Measurements from ENCODE around the gene ADRB1. TPM values are rescaled to one million over a fixed set of nuclear protein-coding genes. Genes with fewer than 3 reads are reported as not detected.

Gene ADRB1
- total RNA-seq, 4 donors from 2014 or later, result 0.13 to 0.66 (median 0.18) TPM; not detected in 1

DNA sequence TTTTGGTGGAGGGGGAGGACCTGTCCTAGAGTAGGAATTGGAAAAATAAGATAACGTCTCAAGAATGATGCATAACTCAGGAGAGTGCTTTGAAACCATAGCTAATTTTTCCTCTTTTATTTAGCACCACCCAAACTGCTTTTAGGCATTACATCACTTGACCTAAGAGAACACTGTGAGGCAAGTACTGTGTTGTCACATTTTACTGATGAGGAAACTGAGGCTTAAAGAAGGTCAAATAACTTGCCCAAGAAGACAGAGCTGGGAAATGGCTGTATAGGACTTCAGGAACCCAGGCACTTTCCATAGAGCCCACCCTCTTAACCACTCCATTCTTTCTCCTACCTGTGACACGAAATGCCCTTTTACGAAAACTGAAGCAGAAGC lies 21.4 kb downstream of the ADRB1 start:
- no peaks in the 10 kb centered on the region for H3K27me3 ChIP-seq
- H3K9me3 ChIP-seq, result no peaks in the 10 kb centered on the region
- DNase-seq, result no peak
- intact Hi-C loops (cut with DNase I; ENCODE audit: low total_unique reads) (no loop called here), in situ Hi-C loops (cut with MboI; ENCODE audit: low sequenced_read_pairs in 4 of 4) (no loop called here)
- H3K4me1 ChIP-seq, result peaks cover 3 to 10% of the 10 kb centered on the region in 2 donors
- H3K4me3 ChIP-seq, result no peak overlapping the region
- TF ChIP-seq, protein P1, sequence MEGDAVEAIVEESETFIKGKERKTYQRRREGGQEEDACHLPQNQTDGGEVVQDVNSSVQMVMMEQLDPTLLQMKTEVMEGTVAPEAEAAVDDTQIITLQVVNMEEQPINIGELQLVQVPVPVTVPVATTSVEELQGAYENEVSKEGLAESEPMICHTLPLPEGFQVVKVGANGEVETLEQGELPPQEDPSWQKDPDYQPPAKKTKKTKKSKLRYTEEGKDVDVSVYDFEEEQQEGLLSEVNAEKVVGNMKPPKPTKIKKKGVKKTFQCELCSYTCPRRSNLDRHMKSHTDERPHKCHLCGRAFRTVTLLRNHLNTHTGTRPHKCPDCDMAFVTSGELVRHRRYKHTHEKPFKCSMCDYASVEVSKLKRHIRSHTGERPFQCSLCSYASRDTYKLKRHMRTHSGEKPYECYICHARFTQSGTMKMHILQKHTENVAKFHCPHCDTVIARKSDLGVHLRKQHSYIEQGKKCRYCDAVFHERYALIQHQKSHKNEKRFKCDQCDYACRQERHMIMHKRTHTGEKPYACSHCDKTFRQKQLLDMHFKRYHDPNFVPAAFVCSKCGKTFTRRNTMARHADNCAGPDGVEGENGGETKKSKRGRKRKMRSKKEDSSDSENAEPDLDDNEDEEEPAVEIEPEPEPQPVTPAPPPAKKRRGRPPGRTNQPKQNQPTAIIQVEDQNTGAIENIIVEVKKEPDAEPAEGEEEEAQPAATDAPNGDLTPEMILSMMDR (IDR thresholded peaks at IDR 0.05 in 4 of 5, conservative IDR thresholded peaks at IDR 0.05 in 1 of 5), result no peak
- TF ChIP-seq POLR2A (IDR thresholded peaks at IDR 0.05), result no peak
- peak overlapping the region in 1 of 4 donors; percentile 47 for H3K27ac ChIP-seq
- H3K36me3 ChIP-seq, result no peaks in the 10 kb centered on the region
- no peak for ATAC-seq

DNA sequence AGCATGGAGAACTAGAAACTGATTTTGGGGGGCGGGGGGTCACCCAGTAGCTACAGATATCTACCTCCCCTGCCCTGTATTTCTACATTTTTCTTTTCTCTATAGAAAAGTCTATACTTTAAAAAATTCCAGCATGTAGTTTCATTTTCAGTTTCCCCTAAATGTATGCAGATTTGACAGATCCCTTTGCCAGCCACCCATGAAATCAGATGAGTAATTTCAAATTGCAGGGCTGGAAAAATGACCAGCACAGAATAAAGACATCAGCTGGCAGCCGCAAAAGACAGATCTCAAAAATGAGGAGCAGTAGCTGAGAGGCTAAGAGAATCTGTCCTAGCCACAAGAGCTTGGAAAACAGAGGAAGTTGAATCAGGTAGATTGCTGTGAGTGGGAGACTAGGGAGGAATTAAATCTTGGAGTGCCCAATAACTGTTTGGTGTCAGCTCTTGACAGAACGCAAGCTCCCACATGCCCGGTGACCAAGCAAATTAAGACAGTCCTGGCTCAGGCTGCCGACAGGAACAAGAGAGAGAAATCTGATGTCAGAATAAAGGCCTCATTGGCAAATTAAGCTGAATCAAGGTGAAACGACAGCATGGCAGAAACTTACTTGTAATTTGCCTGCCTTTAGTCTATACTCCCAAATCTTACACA lies 24.5 kb downstream of the ADRB1 start:
- intact Hi-C loops (cut with DNase I; ENCODE audit: low total_unique reads) (no loop called here), in situ Hi-C loops (cut with MboI; ENCODE audit: low sequenced_read_pairs in 4 of 4) (no loop called here)
- ATAC-seq, result no peak
- no peak overlapping the region for H3K4me3 ChIP-seq
- no peaks in the 10 kb centered on the region for H3K36me3 ChIP-seq
- H3K4me1 ChIP-seq, result peaks cover 3 to 10% of the 10 kb centered on the region in 2 donors
- no peaks in the 10 kb centered on the region for H3K27me3 ChIP-seq
- no peak overlapping the region for H3K27ac ChIP-seq
- DNase-seq, result no peak
- H3K9me3 ChIP-seq, result no peaks in the 10 kb centered on the region
- TF ChIP-seq, protein P1 (IDR thresholded peaks at IDR 0.05 in 4 of 5, conservative IDR thresholded peaks at IDR 0.05 in 1 of 5), result no peak
- TF ChIP-seq POLR2A (IDR thresholded peaks at IDR 0.05), result no peak

DNA sequence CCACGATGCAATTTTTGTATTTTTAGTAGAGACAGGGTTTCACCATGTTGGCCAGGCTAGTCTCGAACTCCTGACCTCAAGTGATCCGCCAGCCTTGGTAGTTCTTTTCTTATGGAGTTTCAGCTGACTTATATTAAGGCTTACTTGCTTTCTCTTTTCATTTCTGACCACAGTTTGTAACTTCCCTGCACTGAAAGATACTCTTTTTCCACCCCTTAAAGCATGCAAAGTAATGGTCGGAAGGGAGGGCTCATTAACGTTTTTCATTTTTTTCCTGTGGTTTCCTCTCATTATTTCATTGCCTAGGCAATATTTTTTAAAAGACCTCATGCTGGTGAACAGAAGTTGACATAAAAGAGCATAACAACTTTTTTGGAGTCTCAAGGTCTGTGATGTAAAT lies 27.0 kb downstream of the ADRB1 start:
- intact Hi-C loops (cut with DNase I; ENCODE audit: low total_unique reads), result no loop called here
- Histone ChIP-seq H3K4me3 (no peak overlapping the region), H3K4me1 (no peaks in the 10 kb centered on the region), H3K36me3 (no peaks in the 10 kb centered on the region), H3K27me3 (no peaks in the 10 kb centered on the region), H3K27ac (no peak overlapping the region), H3K9me3 (no peaks in the 10 kb centered on the region)
- in situ Hi-C loops (cut with MboI; ENCODE audit: low sequenced_read_pairs in 4 of 4), result no loop called here
- TF ChIP-seq, protein P1 (IDR thresholded peaks at IDR 0.05 in 4 of 5, conservative IDR thresholded peaks at IDR 0.05 in 1 of 5), result no peak
- no peak for TF ChIP-seq POLR2A (IDR thresholded peaks at IDR 0.05)
- ATAC-seq (no peak), DNase-seq (no peak)

DNA sequence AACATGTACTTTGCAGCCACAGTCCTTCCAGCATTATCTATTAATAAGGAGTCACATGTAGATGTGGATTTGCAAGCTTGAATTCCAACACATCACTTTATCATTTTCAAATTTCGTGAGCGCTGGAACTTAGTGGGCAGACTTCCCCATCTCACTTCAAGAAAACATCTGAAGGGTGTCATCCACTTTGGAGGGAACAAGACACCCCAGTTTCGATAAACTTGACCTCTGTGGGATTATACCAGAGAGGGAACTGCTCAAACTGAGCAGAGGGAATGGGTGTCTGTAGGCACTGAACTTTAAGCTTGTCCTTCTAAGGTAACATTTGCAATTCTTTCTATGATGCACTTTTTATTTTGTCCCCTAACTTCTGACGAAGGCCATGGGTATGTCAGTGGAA lies 27.5 kb downstream of the ADRB1 start:
- H3K4me3 ChIP-seq, result no peak overlapping the region
- no peaks in the 10 kb centered on the region for H3K36me3 ChIP-seq
- ATAC-seq (no peak), DNase-seq (no peak)
- H3K4me1 ChIP-seq, result no peaks in the 10 kb centered on the region
- intact Hi-C loops (cut with DNase I; ENCODE audit: low total_unique reads), result no loop called here
- H3K9me3 ChIP-seq, result no peaks in the 10 kb centered on the region
- in situ Hi-C loops (cut with MboI; ENCODE audit: low sequenced_read_pairs in 4 of 4), result no loop called here
- no peak for TF ChIP-seq POLR2A (IDR thresholded peaks at IDR 0.05)
- TF ChIP-seq, protein P1 (IDR thresholded peaks at IDR 0.05 in 4 of 5, conservative IDR thresholded peaks at IDR 0.05 in 1 of 5), result no peak
- H3K27me3 ChIP-seq, result no peaks in the 10 kb centered on the region
- no peak overlapping the region for H3K27ac ChIP-seq

Data from gastrocnemius medialis (tissue), 4 donors.